IPS DF 6.9 (cell line): ENCODE measurements around the gene KRT14.
"Not testable (repeated sequence)": the region's sequence is repeated elsewhere in the genome, so short reads cannot be mapped to it uniquely, and the experiment has no call there.

ENCODE experiments used
- DNase-seq: peaks from one replicate; pipeline ENCODE4 v3.0.0-alpha.2; 2013; ENCODE audit warnings: low read depth, low spot score
- H3K27ac ChIP-seq: one replicate; pipeline ENCODE4 v1.5.1; 2013; ENCODE audit warnings: low read length, control low read depth
- H3K27me3 ChIP-seq: 2 replicates; pipeline ENCODE4 v1.6.1; 2013; ENCODE audit warnings: mild to moderate bottlenecking, low read length; ENCODE audit not compliant: control insufficient read depth, insufficient read depth
- H3K36me3 ChIP-seq: 2 replicates; pipeline ENCODE4 v1.6.1; 2013; ENCODE audit warnings: low read length; ENCODE audit not compliant: control insufficient read depth, insufficient read depth
- H3K4me1 ChIP-seq: 2 replicates; pipeline ENCODE4 v1.6.1; 2013; ENCODE audit warnings: low read length; ENCODE audit not compliant: control insufficient read depth, insufficient read depth
- H3K4me3 ChIP-seq: 2 replicates; pipeline ENCODE4 v1.5.1; 2013; ENCODE audit warnings: mild to moderate bottlenecking, low read length
- H3K9me3 ChIP-seq: 2 replicates; pipeline ENCODE4 v1.6.1; 2013; ENCODE audit warnings: low read length, inconsistent platforms; ENCODE audit not compliant: control insufficient read depth, insufficient read depth
- WGBS: extraction: QIAGEN DNeasy Blood & Tissue Kit; methylation state at CpG from one replicate; pipeline ENCODE4 v1.1.7; 2013; ENCODE audit warnings: mixed read lengths, missing lambda C conversion rate; ENCODE audit not compliant: insufficient read length, insufficient coverage; 5-methylcytosine and 5-hydroxymethylcytosine counted together

KRT14 gene

DNA sequence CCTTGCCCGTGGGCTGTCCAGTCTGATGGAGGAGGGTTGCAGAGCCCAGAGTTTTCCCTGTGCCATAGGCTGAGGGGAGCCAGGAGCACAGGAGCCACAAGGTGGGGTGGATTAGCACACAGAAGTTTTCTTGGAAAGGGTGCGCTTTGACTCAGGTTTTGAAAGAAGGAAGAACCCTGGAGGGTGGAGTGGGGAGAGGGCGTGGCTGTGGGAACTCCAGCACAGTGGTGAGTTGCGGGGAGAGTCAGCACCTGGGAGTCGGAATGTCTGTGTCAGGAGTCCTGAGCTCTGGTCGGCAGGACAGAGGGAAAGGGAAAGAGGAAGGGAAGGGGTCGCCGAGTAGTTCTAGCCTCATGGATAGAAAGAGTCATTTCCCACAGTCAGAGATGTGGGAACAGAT, 8.9 kb upstream of the KRT14 start:
- DNase-seq = no peak
- Histone ChIP-seq H3K27me3 (no peaks in the 10 kb centered on the region), H3K4me1 (no peaks in the 10 kb centered on the region), H3K4me3 (no peak overlapping the region), H3K27ac (no peak overlapping the region), H3K9me3 (no peaks in the 10 kb centered on the region), H3K36me3 (no peaks in the 10 kb centered on the region)
- WGBS = no CpG with 5 or more reads among the region's 8 CpGs

DNA sequence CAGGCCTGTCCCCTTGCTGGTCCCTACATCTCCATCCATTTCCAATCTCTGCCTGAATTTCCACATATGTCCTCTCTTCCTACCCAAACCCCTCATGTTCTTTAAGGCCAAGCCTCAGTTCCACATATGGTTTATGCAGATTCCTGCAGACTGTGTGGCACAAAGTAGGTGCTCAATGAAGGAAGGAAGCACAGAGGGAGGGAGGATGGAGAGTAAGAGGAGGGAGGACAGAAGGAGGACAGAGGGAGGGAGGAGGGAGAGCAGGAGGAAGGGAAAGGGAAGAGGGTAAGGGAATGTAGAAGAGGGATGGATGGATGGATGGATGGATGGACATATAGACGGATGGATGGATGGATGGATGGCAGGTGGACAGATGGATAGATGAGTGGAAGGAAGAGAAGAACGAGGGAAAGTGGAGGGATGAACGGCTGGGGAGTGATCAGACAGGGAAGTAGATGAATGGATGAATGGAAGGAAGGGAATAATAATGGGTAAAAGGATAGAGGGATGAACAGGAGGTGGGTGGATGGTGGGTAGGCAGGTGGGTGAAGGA, 7.7 kb upstream of the KRT14 start:
- Histone ChIP-seq H3K27me3 (no peaks in the 10 kb centered on the region), H3K27ac (no peak overlapping the region), H3K36me3 (no peaks in the 10 kb centered on the region), H3K4me1 (no peaks in the 10 kb centered on the region), H3K4me3 (no peak overlapping the region), H3K9me3 (no peaks in the 10 kb centered on the region)
- no peak for DNase-seq
- WGBS = 100% methylated on average over 3 of the region's 3 CpGs

DNA sequence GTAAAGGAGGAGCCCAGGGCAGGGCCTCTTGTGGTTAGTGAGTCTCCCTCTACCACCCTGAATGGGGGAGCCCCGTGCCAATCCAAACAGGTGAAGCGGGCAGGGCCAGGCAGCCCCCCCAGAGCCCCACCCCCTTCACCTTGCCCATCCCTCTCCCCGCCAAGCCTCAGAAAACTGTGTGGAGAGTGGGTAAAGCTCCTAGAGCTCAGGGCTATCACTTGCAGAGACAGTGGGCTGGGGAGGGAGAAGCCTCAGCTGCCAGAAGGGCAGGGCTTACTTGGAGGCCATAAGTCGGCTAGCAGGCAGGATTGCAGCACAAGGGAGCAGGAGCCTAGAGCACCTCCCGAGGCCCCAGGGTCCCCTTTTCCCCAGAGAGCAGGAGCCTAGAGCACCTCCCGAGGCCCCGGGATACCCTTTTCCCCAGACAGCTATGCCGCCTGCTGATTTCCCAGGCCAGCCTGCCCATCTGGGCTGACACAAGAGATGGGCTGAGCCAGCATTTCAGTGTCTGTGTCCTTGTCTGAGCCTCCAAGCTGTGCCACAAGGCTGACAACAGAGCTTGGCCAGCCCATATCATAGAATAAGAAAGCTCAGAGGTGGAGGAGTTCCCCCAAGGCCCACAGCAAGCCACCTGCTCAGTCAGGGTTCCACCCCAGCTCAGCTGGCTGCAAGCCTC, 6.7 kb upstream of the KRT14 start:
- Histone ChIP-seq H3K27ac (no peak overlapping the region), H3K27me3 (no peaks in the 10 kb centered on the region), H3K4me1 (no peaks in the 10 kb centered on the region), H3K9me3 (no peaks in the 10 kb centered on the region), H3K4me3 (no peak overlapping the region), H3K36me3 (no peaks in the 10 kb centered on the region)
- DNase-seq = no peak
- no CpG with 5 or more reads among the region's 8 CpGs for WGBS

GRCh38 chr17:41592601-41593305, 6.1 kb upstream of the KRT14 start:
- no peak for DNase-seq
- Histone ChIP-seq H3K9me3 (no peaks in the 10 kb centered on the region), H3K27me3 (no peaks in the 10 kb centered on the region), H3K4me3 (no peak overlapping the region), H3K27ac (no peak overlapping the region), H3K36me3 (no peaks in the 10 kb centered on the region), H3K4me1 (no peaks in the 10 kb centered on the region)
- no CpG with 5 or more reads among the region's 12 CpGs for WGBS

GRCh38 chr17:41589301-41589700, 2.6 kb upstream of the KRT14 start:
- no peak for DNase-seq
- WGBS = no CpG with 5 or more reads among the region's 3 CpGs
- Histone ChIP-seq H3K36me3 (no peaks in the 10 kb centered on the region), H3K9me3 (no peaks in the 10 kb centered on the region), H3K4me3 (no peak overlapping the region), H3K27me3 (no peaks in the 10 kb centered on the region), H3K27ac (no peak overlapping the region), H3K4me1 (no peaks in the 10 kb centered on the region)

DNA sequence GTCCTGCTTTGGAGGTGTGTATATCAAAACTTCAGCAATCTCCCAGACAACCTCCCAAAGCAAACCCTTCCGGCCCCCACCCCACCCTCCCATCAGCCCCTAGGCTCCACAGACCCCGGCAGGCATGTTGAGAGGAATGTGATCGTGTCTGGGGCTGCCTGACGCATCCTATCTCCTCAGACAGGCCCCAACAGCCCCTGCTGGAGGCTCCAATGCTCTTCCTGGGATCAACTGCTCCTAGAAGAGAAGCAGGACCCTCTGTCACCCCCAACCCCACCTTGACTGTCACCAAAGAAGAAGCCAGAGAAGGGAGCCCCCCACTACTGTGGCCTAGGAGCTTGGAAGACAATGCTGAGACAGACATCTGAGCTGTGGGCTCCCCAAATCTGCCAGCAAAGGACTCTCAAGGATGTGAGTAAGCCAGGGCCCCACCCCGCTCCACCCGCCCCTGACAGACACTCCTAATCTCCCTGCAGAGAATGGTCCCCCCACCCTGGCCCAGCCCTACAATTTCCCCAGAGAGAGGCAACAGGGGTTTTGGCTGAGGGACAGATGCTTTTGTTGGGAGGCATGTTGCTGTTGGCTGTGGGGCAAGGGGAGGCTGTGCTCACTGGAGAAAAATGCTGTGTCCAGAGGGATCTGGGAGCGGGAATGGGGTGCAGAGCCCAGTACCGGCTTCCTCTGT, 1.6 kb upstream of the KRT14 start:
- WGBS = no CpG with 5 or more reads among the region's 8 CpGs

GRCh38 chr17:41585301-41586056, 1.2 kb downstream of the KRT14 start:
- H3K36me3 ChIP-seq = no peaks in the 10 kb centered on the region
- H3K9me3 ChIP-seq = no peaks in the 10 kb centered on the region
- H3K27me3 ChIP-seq = no peaks in the 10 kb centered on the region
- no peaks in the 10 kb centered on the region for H3K4me1 ChIP-seq
- H3K4me3 ChIP-seq = no peak overlapping the region
- DNase-seq = no peak
- WGBS = no CpG with 5 or more reads among the region's 5 CpGs
- H3K27ac ChIP-seq = no peak overlapping the region

More for the DNA sequence above, 1.6 kb upstream of the KRT14 start:
- no peaks in the 10 kb centered on the region for H3K9me3 ChIP-seq
- no peak for DNase-seq
- no peak overlapping the region for H3K4me3 ChIP-seq
- no peaks in the 10 kb centered on the region for H3K36me3 ChIP-seq
- H3K4me1 ChIP-seq = no peaks in the 10 kb centered on the region
- no peaks in the 10 kb centered on the region for H3K27me3 ChIP-seq
- H3K27ac ChIP-seq = no peak overlapping the region

DNA sequence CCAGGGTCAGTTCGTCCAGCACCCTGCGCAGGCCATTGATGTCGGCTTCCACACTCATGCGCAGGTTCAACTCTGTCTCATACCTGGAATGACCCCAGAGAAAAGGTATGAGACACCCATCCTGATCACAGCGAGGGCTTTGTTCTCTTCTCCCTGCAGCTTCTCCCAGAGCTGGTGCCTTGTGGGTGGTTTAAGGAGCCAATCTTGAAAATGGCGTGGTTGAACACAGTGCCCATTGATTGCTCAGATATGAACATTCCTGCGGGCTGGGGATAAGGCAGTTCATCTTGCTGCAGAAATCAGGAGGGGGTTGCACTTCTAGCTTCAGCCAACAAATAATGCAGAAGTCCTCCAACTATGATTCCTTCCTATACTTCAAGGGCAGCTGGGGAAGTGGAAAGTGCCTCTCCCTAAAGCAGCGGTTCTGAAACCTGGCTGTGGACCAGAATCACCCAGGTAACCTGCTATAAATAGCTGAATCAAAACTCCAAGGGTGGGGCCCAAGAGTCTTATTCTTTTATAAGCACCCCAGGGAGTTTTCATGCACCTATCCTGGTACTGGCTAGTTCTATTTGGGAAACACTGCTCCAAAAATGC, 2.3 kb downstream of the KRT14 start:
- H3K36me3 ChIP-seq, H3K4me3 ChIP-seq, H3K27ac ChIP-seq, H3K4me1 ChIP-seq, H3K9me3 ChIP-seq, H3K27me3 ChIP-seq, DNase-seq: not testable (repeated sequence)
- no CpG with 5 or more reads among the region's 8 CpGs for WGBS

DNA sequence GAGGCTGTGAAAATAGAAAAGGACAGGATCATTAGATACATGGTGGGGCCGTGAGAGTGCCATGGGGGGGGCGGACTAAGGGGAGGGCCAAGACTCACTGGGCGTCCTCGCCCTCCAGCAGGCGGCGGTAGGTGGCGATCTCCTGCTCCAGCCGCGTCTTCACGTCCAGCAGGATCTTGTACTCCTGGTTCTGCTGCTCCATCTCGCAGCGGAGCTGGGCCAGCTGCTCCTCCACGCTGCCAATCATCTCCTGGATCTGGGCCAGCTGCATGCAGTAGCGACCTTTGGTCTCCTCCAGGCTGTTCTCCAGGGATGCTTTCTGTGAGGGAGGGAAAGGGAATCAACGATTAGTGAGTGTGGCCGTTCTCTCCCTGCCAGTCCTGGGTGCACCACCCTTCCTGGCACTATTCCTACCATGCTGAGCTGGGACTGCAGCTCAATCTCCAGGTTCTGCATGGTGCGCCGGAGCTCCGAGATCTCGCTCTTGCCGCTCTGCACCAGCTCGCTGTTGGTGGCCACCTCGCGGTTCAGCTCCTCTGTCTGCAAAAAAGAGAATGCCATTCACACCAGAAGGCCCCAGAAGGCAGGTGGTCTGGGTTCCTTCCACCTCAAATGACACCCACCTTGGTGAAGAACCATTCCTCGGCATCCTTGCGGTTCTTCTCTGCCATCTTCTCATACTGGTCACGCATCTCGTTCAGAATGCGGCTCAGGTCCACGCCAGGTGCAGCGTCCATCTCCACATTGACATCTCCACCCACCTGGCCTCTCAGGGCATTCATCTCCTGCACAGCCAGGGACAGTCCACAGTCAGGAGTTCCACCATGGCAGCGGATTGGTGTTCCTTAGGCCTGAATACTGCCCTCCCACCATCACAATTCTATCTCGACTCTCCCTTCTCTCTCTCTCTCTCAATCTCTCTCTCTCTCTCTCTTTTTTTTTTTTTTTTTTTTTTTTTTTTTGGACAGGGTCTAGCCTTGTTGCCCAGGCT, 3.3 kb downstream of the KRT14 start:
- Histone ChIP-seq H3K4me1 (peaks cover 2% of the 10 kb centered on the region; the same call in 1 of the 2 replicates), H3K27me3 (no peaks in the 10 kb centered on the region), H3K36me3 (no peaks in the 10 kb centered on the region), H3K4me3 (no peak overlapping the region), H3K27ac (no peak overlapping the region), H3K9me3 (no peaks in the 10 kb centered on the region)
- WGBS = 100% methylated on average over 1 of the region's 33 CpGs
- no peak for DNase-seq
